A673 (cell line): ENCODE measurements around the gene ZNF552.

ENCODE experiments used
- EZH2 ChIP-seq: fragments of 200-600 bp; sonication (generic); IDR thresholded peaks from 2 replicates; pipeline ENCODE4 v1.6.1; 2017; ENCODE audit warnings: borderline replicate concordance, low read depth, mild to moderate bottlenecking, mixed read lengths, antibody characterized with exemption, low read length; ENCODE audit not compliant: poor library complexity, severe bottlenecking
- TF ChIP-seq, protein P1 (sequence below): fragments of 300-800, 200-600 bp; sonication (generic); conservative IDR thresholded peaks from 2 replicates; pipeline ENCODE4 v1.5.1; 2017; ENCODE audit warnings: low read depth, mild to moderate bottlenecking, antibody characterized with exemption, low read length, moderate library complexity, mixed read lengths

DNA sequence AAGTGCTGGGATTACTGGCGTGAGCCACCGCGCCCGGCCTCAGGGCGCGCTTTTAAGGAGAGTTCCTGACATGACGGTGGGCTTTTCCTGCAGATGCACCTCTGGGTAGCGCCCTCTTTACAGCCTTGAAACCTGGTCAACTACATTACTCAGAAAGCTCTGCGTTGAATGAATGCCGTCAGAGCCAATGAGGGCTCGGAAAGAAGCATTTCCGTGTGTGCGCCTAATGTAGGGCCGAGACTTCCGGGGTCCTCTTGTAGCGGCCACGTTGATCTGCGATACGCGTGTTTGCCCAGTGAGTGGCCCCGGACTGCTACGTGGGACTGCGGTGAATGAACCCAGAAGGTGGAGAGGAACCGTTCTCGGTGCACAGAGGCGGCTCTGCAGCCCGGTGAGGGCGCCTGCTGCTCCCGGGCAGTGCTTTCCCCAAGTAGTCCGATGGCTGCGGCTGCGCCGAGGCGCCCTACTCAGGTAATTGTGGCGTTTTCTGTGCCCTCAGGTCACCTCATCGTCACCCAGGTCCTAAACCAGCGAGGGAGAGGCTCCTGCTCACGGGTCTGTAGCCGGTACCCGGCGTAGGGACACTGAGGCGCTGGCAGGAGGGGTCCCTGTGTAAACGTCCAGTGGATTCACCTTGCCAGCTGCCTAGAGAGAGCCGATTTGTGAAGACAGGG lies 4.9 kb upstream of the ZNF552 start:
- TF ChIP-seq, protein P1, sequence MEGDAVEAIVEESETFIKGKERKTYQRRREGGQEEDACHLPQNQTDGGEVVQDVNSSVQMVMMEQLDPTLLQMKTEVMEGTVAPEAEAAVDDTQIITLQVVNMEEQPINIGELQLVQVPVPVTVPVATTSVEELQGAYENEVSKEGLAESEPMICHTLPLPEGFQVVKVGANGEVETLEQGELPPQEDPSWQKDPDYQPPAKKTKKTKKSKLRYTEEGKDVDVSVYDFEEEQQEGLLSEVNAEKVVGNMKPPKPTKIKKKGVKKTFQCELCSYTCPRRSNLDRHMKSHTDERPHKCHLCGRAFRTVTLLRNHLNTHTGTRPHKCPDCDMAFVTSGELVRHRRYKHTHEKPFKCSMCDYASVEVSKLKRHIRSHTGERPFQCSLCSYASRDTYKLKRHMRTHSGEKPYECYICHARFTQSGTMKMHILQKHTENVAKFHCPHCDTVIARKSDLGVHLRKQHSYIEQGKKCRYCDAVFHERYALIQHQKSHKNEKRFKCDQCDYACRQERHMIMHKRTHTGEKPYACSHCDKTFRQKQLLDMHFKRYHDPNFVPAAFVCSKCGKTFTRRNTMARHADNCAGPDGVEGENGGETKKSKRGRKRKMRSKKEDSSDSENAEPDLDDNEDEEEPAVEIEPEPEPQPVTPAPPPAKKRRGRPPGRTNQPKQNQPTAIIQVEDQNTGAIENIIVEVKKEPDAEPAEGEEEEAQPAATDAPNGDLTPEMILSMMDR: no peak; the same call in 1 of the 2 replicates
- no peak for TF ChIP-seq EZH2
